Endothelial cell (in vitro differentiated cells): ENCODE data around the gene SCFD2. TPM values are rescaled to one million over a fixed set of nuclear protein-coding genes. Genes with fewer than 3 reads are reported as not detected.

Experiments used
- DNase-seq: peaks from one replicate; pipeline ENCODE4 v3.0.0; 2021; ENCODE audit warnings: low spot score
- H3K27ac Mint-ChIP-seq: one replicate; pipeline ENCODE4 v1.8.0; 2021; ENCODE audit warnings: mixed read lengths, inconsistent platforms; ENCODE audit not compliant: unreplicated experiment
- H3K27me3 Mint-ChIP-seq: one replicate; pipeline ENCODE4 v1.8.0; 2021; ENCODE audit warnings: mild to moderate bottlenecking, moderate library complexity, mixed read lengths, inconsistent platforms; ENCODE audit not compliant: unreplicated experiment
- H3K36me3 Mint-ChIP-seq: one replicate; pipeline ENCODE4 v1.8.0; 2021; ENCODE audit warnings: mild to moderate bottlenecking, low read depth, mixed read lengths, inconsistent platforms; ENCODE audit not compliant: unreplicated experiment
- H3K4me1 Mint-ChIP-seq: one replicate; pipeline ENCODE4 v1.8.0; 2021; ENCODE audit warnings: mild to moderate bottlenecking, mixed read lengths, inconsistent platforms; ENCODE audit not compliant: unreplicated experiment
- H3K4me3 Mint-ChIP-seq: one replicate; pipeline ENCODE4 v1.8.0; 2021; ENCODE audit warnings: mild to moderate bottlenecking, mixed read lengths, inconsistent platforms; ENCODE audit not compliant: unreplicated experiment
- H3K9me3 Mint-ChIP-seq: one replicate; pipeline ENCODE4 v1.8.0; 2021; ENCODE audit warnings: mixed read lengths, inconsistent platforms; ENCODE audit not compliant: unreplicated experiment
- total RNA-seq: library from RNA; stranded (reverse); fragmentation: NEBNext Ultra II Directional; extraction: Animal tissue kit (Norgen Biotek cat#: 25700); gene quantifications from one replicate; pipeline ENCODE4 v1.2.1, GENCODE V29; 2021; ENCODE audit not compliant: unreplicated experiment
- TF ChIP-seq, protein P1 (sequence below): fragments of 200-600 bp; sonication (generic); IDR thresholded peaks from one replicate; pipeline ENCODE4 v1.5.0; 2021; ENCODE audit warnings: antibody characterized with exemption; ENCODE audit not compliant: unreplicated experiment

SCFD2 gene
- total RNA-seq, 1 donor from 2014 or later = 13.6 TPM

DNA sequence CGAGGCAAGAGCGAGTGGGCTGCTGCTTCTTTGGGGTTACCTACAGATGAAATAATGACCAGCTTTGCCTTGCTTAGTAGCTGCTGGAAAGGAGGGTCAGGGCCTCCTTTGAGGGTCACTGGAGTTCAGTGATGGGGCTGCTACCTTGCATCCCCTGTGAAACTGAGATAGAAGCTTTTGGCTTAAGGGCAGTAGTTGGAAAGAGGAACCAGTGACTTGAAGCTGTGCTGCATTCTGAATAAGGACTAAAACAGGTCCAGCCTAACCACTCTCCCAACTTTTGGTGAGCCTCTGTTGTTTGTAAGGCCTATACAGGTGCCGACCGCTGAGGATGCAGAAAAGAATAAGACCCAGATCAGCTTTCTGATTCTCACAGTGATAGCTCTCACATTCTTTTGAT is 462.6 kb downstream of the SCFD2 start:
- H3K27ac Mint-ChIP-seq = no peak overlapping the region
- no peaks in the 10 kb centered on the region for H3K27me3 Mint-ChIP-seq
- no peak overlapping the region for H3K4me3 Mint-ChIP-seq
- H3K4me1 Mint-ChIP-seq = no peaks in the 10 kb centered on the region
- no peak for DNase-seq
- peaks cover 18% of the 10 kb centered on the region for H3K36me3 Mint-ChIP-seq
- no peaks in the 10 kb centered on the region for H3K9me3 Mint-ChIP-seq
- TF ChIP-seq, protein P1, sequence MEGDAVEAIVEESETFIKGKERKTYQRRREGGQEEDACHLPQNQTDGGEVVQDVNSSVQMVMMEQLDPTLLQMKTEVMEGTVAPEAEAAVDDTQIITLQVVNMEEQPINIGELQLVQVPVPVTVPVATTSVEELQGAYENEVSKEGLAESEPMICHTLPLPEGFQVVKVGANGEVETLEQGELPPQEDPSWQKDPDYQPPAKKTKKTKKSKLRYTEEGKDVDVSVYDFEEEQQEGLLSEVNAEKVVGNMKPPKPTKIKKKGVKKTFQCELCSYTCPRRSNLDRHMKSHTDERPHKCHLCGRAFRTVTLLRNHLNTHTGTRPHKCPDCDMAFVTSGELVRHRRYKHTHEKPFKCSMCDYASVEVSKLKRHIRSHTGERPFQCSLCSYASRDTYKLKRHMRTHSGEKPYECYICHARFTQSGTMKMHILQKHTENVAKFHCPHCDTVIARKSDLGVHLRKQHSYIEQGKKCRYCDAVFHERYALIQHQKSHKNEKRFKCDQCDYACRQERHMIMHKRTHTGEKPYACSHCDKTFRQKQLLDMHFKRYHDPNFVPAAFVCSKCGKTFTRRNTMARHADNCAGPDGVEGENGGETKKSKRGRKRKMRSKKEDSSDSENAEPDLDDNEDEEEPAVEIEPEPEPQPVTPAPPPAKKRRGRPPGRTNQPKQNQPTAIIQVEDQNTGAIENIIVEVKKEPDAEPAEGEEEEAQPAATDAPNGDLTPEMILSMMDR = no peak

DNA sequence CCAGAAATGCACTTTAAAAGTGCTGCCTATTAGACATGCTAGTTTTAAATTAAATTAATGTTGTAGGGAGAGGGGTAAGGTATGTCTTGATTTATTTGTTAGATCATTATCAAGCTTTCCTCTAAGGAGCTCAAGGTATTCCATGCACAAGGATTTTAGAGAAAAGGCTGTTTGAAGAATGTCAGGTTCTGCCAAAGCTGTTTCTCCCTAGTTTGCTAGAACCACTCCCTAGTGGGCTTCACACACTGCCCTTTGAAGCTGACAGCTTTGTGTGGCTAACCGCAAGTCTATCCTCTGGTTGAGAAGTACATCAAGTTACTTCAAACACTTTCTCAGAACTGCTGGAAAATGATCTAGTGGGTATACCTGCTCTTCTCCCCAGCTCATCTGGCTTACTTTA is 471.4 kb downstream of the SCFD2 start:
- Mint-ChIP-seq H3K4me1 (peaks cover 3% of the 10 kb centered on the region), H3K36me3 (peaks cover 3% of the 10 kb centered on the region), H3K27me3 (peaks cover 4% of the 10 kb centered on the region), H3K9me3 (no peaks in the 10 kb centered on the region), H3K27ac (no peak overlapping the region), H3K4me3 (no peak overlapping the region)
- TF ChIP-seq, protein P1 = no peak
- DNase-seq = no peak

DNA sequence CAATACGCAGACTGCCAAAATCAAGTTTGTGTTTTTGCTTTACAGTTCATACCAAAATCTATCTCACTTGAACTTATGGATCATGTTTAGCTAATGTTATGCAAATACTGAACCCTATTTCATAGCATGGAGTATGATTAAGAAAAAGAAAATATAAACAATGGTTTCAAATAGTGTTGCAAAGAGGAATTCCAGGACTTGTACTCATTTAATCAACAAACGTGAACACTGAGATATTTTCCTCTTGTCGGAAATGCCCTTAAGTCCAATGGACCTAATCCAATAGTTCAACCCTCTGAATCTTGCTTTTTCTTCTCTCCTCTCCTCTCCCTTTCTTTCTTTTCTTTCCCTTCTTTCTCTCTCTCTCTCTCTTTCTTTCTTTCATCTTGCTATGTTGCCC is 473.0 kb downstream of the SCFD2 start:
- TF ChIP-seq, protein P1 = no peak
- H3K27me3 Mint-ChIP-seq = peaks cover 4% of the 10 kb centered on the region

DNA sequence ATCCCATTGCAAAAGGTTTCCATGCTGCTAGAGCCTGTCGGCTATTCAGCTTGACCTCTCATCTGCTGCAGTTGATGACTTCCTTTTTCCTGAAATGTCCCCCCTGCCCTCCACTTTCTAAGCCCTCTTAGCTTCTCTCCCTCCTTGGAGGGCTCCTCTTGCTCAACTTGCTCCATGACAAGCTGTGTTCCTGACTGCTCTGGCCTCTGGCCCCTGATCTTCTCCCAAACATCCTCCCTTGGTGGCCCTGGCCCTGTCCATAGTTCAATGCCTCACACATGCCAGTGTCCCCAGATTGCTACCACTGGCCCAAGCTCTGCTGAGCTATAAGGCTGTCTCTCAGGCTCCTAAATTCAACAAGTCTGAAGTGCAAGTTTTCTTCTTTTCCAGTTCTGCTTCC is 474.1 kb downstream of the SCFD2 start:
- no peaks in the 10 kb centered on the region for H3K9me3 Mint-ChIP-seq
- no peak for DNase-seq
- peaks cover 3% of the 10 kb centered on the region for H3K4me1 Mint-ChIP-seq
- H3K27ac Mint-ChIP-seq = no peak overlapping the region
- peaks cover 12% of the 10 kb centered on the region for H3K36me3 Mint-ChIP-seq
- no peak overlapping the region for H3K4me3 Mint-ChIP-seq
- peaks cover 4% of the 10 kb centered on the region for H3K27me3 Mint-ChIP-seq
- TF ChIP-seq, protein P1 = no peak

More for the DNA sequence above, 473.0 kb downstream of the SCFD2 start:
- no peak overlapping the region for H3K27ac Mint-ChIP-seq
- peaks cover 3% of the 10 kb centered on the region for H3K4me1 Mint-ChIP-seq
- no peaks in the 10 kb centered on the region for H3K9me3 Mint-ChIP-seq
- H3K36me3 Mint-ChIP-seq = peaks cover 8% of the 10 kb centered on the region
- DNase-seq = no peak
- no peak overlapping the region for H3K4me3 Mint-ChIP-seq

DNA sequence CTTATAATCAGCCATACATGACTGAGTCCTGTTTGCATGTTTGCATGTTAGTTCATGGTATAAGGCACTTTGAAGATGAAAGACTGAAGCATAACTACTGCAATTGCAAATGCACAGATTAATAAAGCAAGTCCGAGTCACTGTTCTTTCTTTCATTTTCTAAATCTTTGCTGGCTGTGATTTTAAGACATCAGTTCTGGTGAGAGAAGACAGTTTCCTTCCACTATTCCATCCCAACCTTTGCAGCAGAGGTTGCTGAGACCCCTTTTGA is 475.4 kb downstream of the SCFD2 start:
- no peak for DNase-seq
- TF ChIP-seq, protein P1 = no peak
- Mint-ChIP-seq H3K4me1 (peaks cover 3% of the 10 kb centered on the region), H3K27me3 (peaks cover 4% of the 10 kb centered on the region), H3K27ac (no peak overlapping the region), H3K36me3 (peaks cover 20% of the 10 kb centered on the region), H3K9me3 (no peaks in the 10 kb centered on the region), H3K4me3 (no peak overlapping the region)
